GM12872 (cell line): Measurements from ENCODE around the gene UPK2.

ENCODE experiments used
- CTCF ChIP-seq: IDR thresholded peaks from 3 replicates; pipeline ENCODE4 v1.5.1; 2011; ENCODE audit warnings: low read depth, mild to moderate bottlenecking, low read length, moderate library complexity; ENCODE audit not compliant: insufficient read depth

Gene UPK2

GRCh38 chr11:118928101-118928869 is 27.8 kb upstream of the UPK2 start:
- peak; percentile 97 for TF ChIP-seq CTCF

- TF ChIP-seq CTCF: no peak
Measured at GRCh38 chr11:118928870-118929500, 27.1 kb upstream of the UPK2 start.

- TF ChIP-seq CTCF: no peak
Measured at GRCh38 chr11:118929501-118930093, 26.5 kb upstream of the UPK2 start.

- peak; percentile 97 for TF ChIP-seq CTCF
Measured at GRCh38 chr11:118930094-118930712, 25.9 kb upstream of the UPK2 start.

- no peak for TF ChIP-seq CTCF
Measured at GRCh38 chr11:118931571-118931970, 24.5 kb upstream of the UPK2 start.

GRCh38 chr11:118933486-118933885 is 22.6 kb upstream of the UPK2 start:
- TF ChIP-seq CTCF: no peak

- TF ChIP-seq CTCF: no peak
Measured at GRCh38 chr11:118935376-118935775, 20.7 kb upstream of the UPK2 start.
